Measurements from ENCODE around the gene ZNF750. TPM values are rescaled to one million over a fixed set of nuclear protein-coding genes. Genes with fewer than 3 reads are reported as not detected.

ZNF750 gene
- total RNA-seq, 4 donors from 2014 or later, result not detected

- TF ChIP-seq CTCF (IDR thresholded peaks at IDR 0.05), result no peak
- DNase-seq (ENCODE audit: low spot score) (no peak), ATAC-seq (ENCODE audit: low FRiP score) (no peak)
These were observed 43.0 kb upstream of the ZNF750 start for GRCh38 chr17:82882715-82883418.

GRCh38 chr17:82881900-82882714, 42.3 kb upstream of the ZNF750 start:
- DNase-seq (ENCODE audit: low spot score), result no peak
- ATAC-seq (ENCODE audit: low FRiP score), result no peak
- no peak for TF ChIP-seq CTCF (IDR thresholded peaks at IDR 0.05)

GRCh38 chr17:82881324-82881823, 41.6 kb upstream of the ZNF750 start:
- no peak for TF ChIP-seq CTCF (IDR thresholded peaks at IDR 0.05)
- no peak for DNase-seq (ENCODE audit: low spot score)

GRCh38 chr17:82880620-82881323, 41.0 kb upstream of the ZNF750 start:
- DNase-seq (ENCODE audit: low spot score) (no peak), ATAC-seq (ENCODE audit: low FRiP score) (no peak)
- no peak for TF ChIP-seq CTCF (IDR thresholded peaks at IDR 0.05)

More at GRCh38 chr17:82881324-82881823, 41.6 kb upstream of the ZNF750 start:
- no peak for ATAC-seq (ENCODE audit: low FRiP score)

- TF ChIP-seq CTCF (IDR thresholded peaks at IDR 0.05), result no peak
- no peak for DNase-seq (ENCODE audit: low spot score)
- ATAC-seq (ENCODE audit: low FRiP score), result no peak
These were observed 39.4 kb upstream of the ZNF750 start for GRCh38 chr17:82879241-82879640.

GRCh38 chr17:82878527-82878926, 38.7 kb upstream of the ZNF750 start:
- TF ChIP-seq CTCF (IDR thresholded peaks at IDR 0.05), result no peak

More at GRCh38 chr17:82878527-82878926, 38.7 kb upstream of the ZNF750 start:
- ATAC-seq (ENCODE audit: low FRiP score), result no peak
- DNase-seq (ENCODE audit: low spot score), result no peak

Measured in omental fat pad (tissue), 4 donors.